OCI-M2 (cell line): ENCODE measurements around the gene ERP44.
"Not testable (repeated sequence)": the region's sequence is repeated elsewhere in the genome, so short reads cannot be mapped to it uniquely, and the experiment has no call there.

Experiments
- DNase-seq: peaks from one replicate; lab custom pipeline; 2025; ENCODE audit not compliant: unreplicated experiment; lab: John Stamatoyannopoulos, UW

The ERP44 gene

GRCh38 chr9:100070104-100071041 is 28.4 kb downstream of the ERP44 start:
- peak; percentile 20 for DNase-seq

GRCh38 chr9:100069068-100069467 is 29.7 kb downstream of the ERP44 start:
- DNase-seq: not testable (repeated sequence)

- DNase-seq: not testable (repeated sequence)
These were observed 30.8 kb downstream of the ERP44 start for GRCh38 chr9:100067990-100068389.

- DNase-seq: no peak
These were observed 32.3 kb downstream of the ERP44 start for GRCh38 chr9:100066539-100066938.

GRCh38 chr9:100064872-100065581 is 33.8 kb downstream of the ERP44 start:
- no peak for DNase-seq

GRCh38 chr9:100063185-100063584 is 35.6 kb downstream of the ERP44 start:
- no peak for DNase-seq

- not testable (repeated sequence) for DNase-seq
These were observed 36.1 kb downstream of the ERP44 start for GRCh38 chr9:100062683-100063082.

- DNase-seq: no peak
These were observed 39.9 kb downstream of the ERP44 start for GRCh38 chr9:100058699-100059579.

- DNase-seq: no peak
These were observed 41.2 kb downstream of the ERP44 start for GRCh38 chr9:100057624-100058023.

- DNase-seq: no peak
These were observed 42.2 kb downstream of the ERP44 start for GRCh38 chr9:100056561-100056960.

- DNase-seq: no peak
These were observed 46.4 kb downstream of the ERP44 start for GRCh38 chr9:100052375-100052774.

GRCh38 chr9:100049551-100049950 is 49.2 kb downstream of the ERP44 start:
- DNase-seq: no peak

- no peak for DNase-seq
These were observed 60.3 kb downstream of the ERP44 start for GRCh38 chr9:100038472-100038871.

- no peak for DNase-seq
These were observed 64.8 kb downstream of the ERP44 start for GRCh38 chr9:100033877-100034551.

GRCh38 chr9:100030548-100030947 is 68.3 kb downstream of the ERP44 start:
- DNase-seq: no peak

GRCh38 chr9:100029251-100029650 is 69.5 kb downstream of the ERP44 start:
- no peak for DNase-seq

GRCh38 chr9:100028201-100028784 is 70.5 kb downstream of the ERP44 start:
- DNase-seq: peak; percentile 14

GRCh38 chr9:100027543-100027942 is 71.3 kb downstream of the ERP44 start:
- DNase-seq: no peak

GRCh38 chr9:100021931-100022330 is 76.9 kb downstream of the ERP44 start:
- no peak for DNase-seq

GRCh38 chr9:100020121-100020795 is 78.5 kb downstream of the ERP44 start:
- DNase-seq: no peak
